HepG2 (cell line): ENCODE measurements around the gene ATG4B. TPM values are rescaled to one million over a fixed set of nuclear protein-coding genes. Genes with fewer than 3 reads are reported as not detected.

Experiments
- ATAC-seq: fragments of 200-7000 bp; cut with Tn5 transposase; 3 replicates; pipeline ENCODE4 v1.9.1; 2020; ENCODE audit warnings: mild to moderate bottlenecking, moderate library complexity
- BruUV-seq: library from RNA; stranded (reverse); fragments of 400-500 nt; replicated peaks from 2 replicates; lab custom pipeline; 2021; lab: Mats Ljungman, UMichigan
- CTCF ChIA-PET: fragments of 300-600 bp; formaldehyde crosslinking; extraction: SDS; loops from one replicate; lab custom pipeline; 2021; ENCODE audit warnings: low total read pairs, inconsistent platforms, low intra/inter-chr PET ratio; lab: Yijun Ruan, JAX
- POLR2A ChIA-PET: fragments of 350-600 bp; sonication (Branson Sonifier 250); formaldehyde crosslinking; loops from one replicate; lab custom pipeline; 2020; ENCODE audit warnings: antibody characterized with exemption, inconsistent platforms; lab: Yijun Ruan, JAX
- DNase-seq: peaks from one replicate; pipeline ENCODE4 v3.0.0-alpha.2; 2015; ENCODE audit warnings: low spot score
- FAIRE-seq: peaks from 3 replicates; lab custom pipeline; 2011; peaks lifted over from hg19 to GRCh38; lab: Jason Lieb, UNC
- H2AFZ ChIP-seq: one replicate; pipeline ENCODE4 v1.6.1; 2011; ENCODE audit warnings: low read length, inconsistent platforms
- H3K27ac ChIP-seq: fragments of 300-600 bp; 3 replicates; pipeline ENCODE4 v1.8.0; 2011; ENCODE audit warnings: mixed run types, mild to moderate bottlenecking, mixed read lengths, low read length, inconsistent platforms; ENCODE audit not compliant: insufficient read depth; ENCODE audit errors: extremely low read length
- H3K27me3 ChIP-seq, 2 experiments: fragments of 200-600 bp in 1 of 2; 2 replicates in 1 of 2; 3 replicates in 1 of 2; pipeline versions ENCODE4 v1.6.0 to v1.8.0; 2011; ENCODE audit warnings: low read length in 2 of 2, mild to moderate bottlenecking in 2 of 2, moderate library complexity in 2 of 2, inconsistent platforms in 1 of 2; ENCODE audit not compliant: insufficient read depth in 2 of 2, control insufficient read depth in 1 of 2
- H3K36me3 ChIP-seq, 2 experiments: fragments of 200-600 bp in 1 of 2; replicated peaks in 1 of 2; 2 replicates in 1 of 2; 3 replicates in 1 of 2; pipeline versions ENCODE4 v1.5.1 to v1.8.0; 2011; ENCODE audit warnings: low read length in 2 of 2, inconsistent platforms in 1 of 2; ENCODE audit not compliant: insufficient read depth in 2 of 2, control insufficient read depth in 1 of 2
- H3K4me1 ChIP-seq: 2 replicates; pipeline ENCODE4 v1.5.1; 2012; ENCODE audit warnings: low read length, inconsistent platforms; ENCODE audit not compliant: insufficient read depth
- H3K4me2 ChIP-seq: 2 replicates; pipeline ENCODE4 v1.6.0; 2011; ENCODE audit warnings: low read depth, low read length, inconsistent platforms
- H3K4me3 ChIP-seq, 3 experiments: fragments of 200-600 bp in 1 of 3; sonication (generic), shearing (Covaris generic) in 1 of 3; replicated peaks in 1 of 3; 2 replicates each; pipeline ENCODE4 v1.5.1; 2011 to 2016; ENCODE audit warnings: low read length in 3 of 3, inconsistent platforms in 2 of 3, low read depth in 2 of 3, mild to moderate bottlenecking in 2 of 3, control low read depth in 1 of 3, mixed read lengths in 1 of 3; ENCODE audit not compliant: insufficient read depth in 1 of 3
- H3K79me2 ChIP-seq: one replicate; pipeline ENCODE4 v1.6.1; 2011; ENCODE audit warnings: low read length, inconsistent platforms; ENCODE audit not compliant: insufficient read depth
- H3K9ac ChIP-seq: 2 replicates; pipeline ENCODE4 v1.6.0; 2011; ENCODE audit warnings: mild to moderate bottlenecking, low read depth, low read length, inconsistent platforms; ENCODE audit not compliant: insufficient read depth
- H3K9me3 ChIP-seq: 2 replicates; pipeline ENCODE4 v1.5.1; 2012; ENCODE audit warnings: mild to moderate bottlenecking, low read length
- H4K20me1 ChIP-seq: 2 replicates; pipeline ENCODE4 v1.6.0; 2011; ENCODE audit warnings: inconsistent platforms, mild to moderate bottlenecking, low read length, moderate library complexity; ENCODE audit not compliant: insufficient read depth
- AGO2 ChIP-seq: fragments of 200-400 bp; formaldehyde crosslinking; optimal IDR thresholded peaks from 2 replicates; pipeline ENCODE3; 2017; ENCODE audit warnings: mild to moderate bottlenecking, low read depth, low read length, moderate library complexity
- NR0B2 ChIP-seq: sonication (generic); formaldehyde crosslinking; IDR thresholded peaks from 2 replicates; pipeline ENCODE4 v1.4.0; 2020; ENCODE audit warnings: mild to moderate bottlenecking, missing genetic modification reagents
- RBM22 ChIP-seq: fragments of 200-400 bp; formaldehyde crosslinking; optimal IDR thresholded peaks from 2 replicates; pipeline ENCODE3; 2017; ENCODE audit warnings: mild to moderate bottlenecking, low read length, moderate library complexity
- RERE ChIP-seq: IDR thresholded peaks from 2 replicates; pipeline ENCODE4 v1.6.1; 2016; ENCODE audit warnings: low read depth, missing genetic modification reagents, missing compliant biosample characterization
- ZNF367 ChIP-seq: sonication (generic); formaldehyde crosslinking; IDR thresholded peaks from 2 replicates; pipeline ENCODE4 v1.4.0; 2020; ENCODE audit warnings: missing genetic modification reagents, borderline replicate concordance
- ZSCAN29 ChIP-seq: sonication (generic); formaldehyde crosslinking; conservative IDR thresholded peaks from 2 replicates; pipeline ENCODE4 v1.4.0; 2020; ENCODE audit warnings: mild to moderate bottlenecking, missing genetic modification reagents
- WGBS: methylation state at CpG from one replicate; pipeline ENCODE4 v1.1.6; 2017; ENCODE audit warnings: low lambda C conversion rate; 5-methylcytosine and 5-hydroxymethylcytosine counted together
- in situ Hi-C: cut with HindIII; loops from 2 replicates; pipeline ENCODE4 v1.10.0; 2017; ENCODE audit warnings: low pct_unique_long_range_greater_than_20kb; ENCODE audit not compliant: extremely low pct_ligation_motif_present
- intact Hi-C: fragments of 100-400 bp; cut with micrococcal nuclease; formaldehyde crosslinking; loops from one replicate; pipeline ENCODE4 v1.10.0; 2022; ENCODE audit not compliant: unreplicated experiment
- polyA plus RNA-seq, 8 experiments: library from polyadenylated mRNA; depleted of rRNA in 3 of 8; stranded (reverse) in 7 of 8; unstranded in 1 of 8; fragments of >200 nt; fragmentation: Illumina TruSeq in 4 of 8; extraction: Trizol in 4 of 8; gene quantifications; 2 replicates each; pipeline versions ENCODE4 v1.2.1 to v1.2.3, GENCODE V29; 2011 to 2016; ENCODE audit warnings: low read depth in 4 of 8, missing spikeins in 1 of 8, mixed read lengths in 1 of 8; ENCODE audit not compliant: insufficient read depth in 1 of 8
- total RNA-seq, 5 experiments: library from RNA; depleted of rRNA; stranded (reverse); fragments of >200 nt; fragmentation: Illumina TruSeq; extraction: Trizol; gene quantifications; 2 replicates each; pipeline ENCODE4 v1.2.3, GENCODE V29; 2016; ENCODE audit warnings: low read depth in 1 of 5

ATG4B gene
- total and polyA plus RNA-seq, 2 of the 13 experiments (the other 11 are each of a cell fraction or from before 2014, with no cell fraction given) = 95.5 to 239 TPM

GRCh38 chr2:241607162-241607885 is 30.2 kb upstream of the ATG4B start:
- FAIRE-seq = no peak
- Histone ChIP-seq H3K4me3 (no peak overlapping the region), H3K36me3 (peaks cover 26 to 58% of the 10 kb centered on the region in 2 experiments), H2AFZ (no peak overlapping the region), H3K4me2 (no peak overlapping the region), H3K4me1 (peaks cover 31% of the 10 kb centered on the region), H3K9me3 (no peaks in the 10 kb centered on the region), H3K9ac (no peak overlapping the region), H3K27ac (no peak overlapping the region), H3K27me3 (no peaks in the 10 kb centered on the region), H4K20me1 (no peaks in the 10 kb centered on the region), H3K79me2 (peaks cover 34% of the 10 kb centered on the region)
- DNase-seq = no peak
- CTCF ChIA-PET = no interaction called here
- POLR2A ChIA-PET = no interaction called here
- 93% methylated on average over 22 of the region's 27 CpGs for WGBS
- peak; percentile 20 for TF ChIP-seq RBM22
- peak; percentile 39 for TF ChIP-seq AGO2
- no peak for TF ChIP-seq ZNF367 (CRISPR knock-in tag)
- ATAC-seq = no peak
- in situ Hi-C loops = no loop called here
- intact Hi-C loops = no loop called here
- BruUV-seq = no TSS peak

GRCh38 chr2:241608881-241609280 is 28.6 kb upstream of the ATG4B start:
- peak overlapping the region; percentile 89; the same call in 1 of the 2 replicates for H3K9ac ChIP-seq
- peak overlapping the region; percentile 94; the same call in 1 of the 2 replicates for H3K4me2 ChIP-seq
- no peaks in the 10 kb centered on the region for H3K9me3 ChIP-seq
- no peaks in the 10 kb centered on the region for H3K27me3 ChIP-seq
- H3K4me3 ChIP-seq = no peak overlapping the region
- H2AFZ ChIP-seq = no peak overlapping the region
- no peaks in the 10 kb centered on the region for H4K20me1 ChIP-seq
- BruUV-seq = no TSS peak
- ATAC-seq (no peak), FAIRE-seq (no peak), DNase-seq (no peak)
- ChIA-PET POLR2A (interaction anchor here (1.2 to 2.0 kb wide), 4 partner anchors 50 to 163 kb away, joined by 3 to 12 read pairs (median 5); partner anchors contain the start of gene BOK), CTCF (no interaction called here)
- WGBS = 95% methylated on average over 10 of the region's 10 CpGs
- H3K27ac ChIP-seq = peak overlapping the region; percentile 86
- H3K36me3 ChIP-seq = peaks cover 20 to 53% of the 10 kb centered on the region in 2 experiments
- in situ Hi-C loops = no loop called here
- peaks cover 38% of the 10 kb centered on the region for H3K79me2 ChIP-seq
- intact Hi-C loops = no loop called here
- H3K4me1 ChIP-seq = peaks cover 32% of the 10 kb centered on the region
- TF ChIP-seq NR0B2 (CRISPR knock-in tag) = 0 out of 2 replicates have a peak, but pooled peaks have one; percentile 23
- no peak for TF ChIP-seq RERE
- no peak for TF ChIP-seq ZSCAN29 (CRISPR knock-in tag)
